Measurements from ENCODE around the gene KCNQ1.

KCNQ1 gene

DNA sequence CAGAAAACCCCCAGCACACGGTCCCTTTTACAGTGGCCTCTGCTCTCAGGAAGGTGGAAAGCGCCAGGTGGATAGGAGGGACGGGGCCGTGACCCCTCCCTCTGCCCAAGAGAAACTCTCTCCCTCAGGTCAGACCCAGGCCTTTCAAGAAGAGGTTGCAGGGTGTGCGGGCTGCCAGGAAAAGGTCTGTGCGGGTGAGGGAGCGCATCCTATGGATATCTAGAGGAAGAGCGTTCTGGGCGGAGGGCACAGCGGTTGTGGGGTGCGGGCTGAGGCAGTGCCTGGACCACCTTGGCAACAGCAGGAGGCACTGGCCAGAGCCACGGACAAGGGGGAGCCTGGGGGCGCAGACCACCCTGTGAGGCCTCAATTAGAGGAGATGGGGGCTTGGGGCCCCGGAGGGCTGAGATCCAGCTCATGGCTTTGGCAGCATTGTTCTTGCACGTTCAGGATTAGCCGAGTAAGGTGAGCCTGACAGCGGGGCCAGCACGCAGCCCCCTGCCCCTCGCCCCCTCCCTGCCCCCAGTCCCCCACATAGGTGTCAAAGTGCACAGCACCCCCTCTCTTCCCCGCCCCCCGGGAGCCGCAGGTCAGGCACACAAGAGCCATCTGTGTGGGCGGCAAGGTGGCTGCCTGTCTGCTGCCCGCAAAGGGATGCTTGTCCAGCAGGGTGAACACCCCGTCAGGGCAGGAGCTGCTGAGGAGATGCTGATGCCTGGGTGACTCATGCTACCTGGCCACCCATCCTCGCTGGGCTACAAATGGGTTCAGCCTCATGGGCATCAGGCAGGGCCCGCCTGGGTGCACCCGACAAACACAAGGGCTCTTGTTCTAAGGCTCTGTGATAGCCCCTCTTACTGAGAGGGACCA, 347.8 kb downstream of the KCNQ1 start:
- DNase-seq = no peak

DNA sequence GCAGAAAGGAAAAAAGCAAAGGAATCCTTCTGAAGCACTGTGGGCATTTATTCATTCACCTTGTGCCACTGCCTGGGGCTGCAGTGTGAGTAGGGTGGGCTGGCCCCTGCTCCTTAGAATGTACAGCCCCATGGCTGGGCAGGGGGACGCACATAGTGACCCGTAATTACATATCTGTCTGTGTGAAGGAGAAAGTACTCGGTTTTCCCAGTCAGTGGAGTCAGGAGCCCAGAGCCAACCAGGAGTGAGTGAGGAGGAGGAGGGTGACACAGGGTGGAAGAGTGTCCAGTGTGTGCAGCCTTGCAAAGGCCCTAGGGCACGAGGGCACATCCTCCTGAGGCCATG, 348.9 kb downstream of the KCNQ1 start:
- DNase-seq = no peak

DNA sequence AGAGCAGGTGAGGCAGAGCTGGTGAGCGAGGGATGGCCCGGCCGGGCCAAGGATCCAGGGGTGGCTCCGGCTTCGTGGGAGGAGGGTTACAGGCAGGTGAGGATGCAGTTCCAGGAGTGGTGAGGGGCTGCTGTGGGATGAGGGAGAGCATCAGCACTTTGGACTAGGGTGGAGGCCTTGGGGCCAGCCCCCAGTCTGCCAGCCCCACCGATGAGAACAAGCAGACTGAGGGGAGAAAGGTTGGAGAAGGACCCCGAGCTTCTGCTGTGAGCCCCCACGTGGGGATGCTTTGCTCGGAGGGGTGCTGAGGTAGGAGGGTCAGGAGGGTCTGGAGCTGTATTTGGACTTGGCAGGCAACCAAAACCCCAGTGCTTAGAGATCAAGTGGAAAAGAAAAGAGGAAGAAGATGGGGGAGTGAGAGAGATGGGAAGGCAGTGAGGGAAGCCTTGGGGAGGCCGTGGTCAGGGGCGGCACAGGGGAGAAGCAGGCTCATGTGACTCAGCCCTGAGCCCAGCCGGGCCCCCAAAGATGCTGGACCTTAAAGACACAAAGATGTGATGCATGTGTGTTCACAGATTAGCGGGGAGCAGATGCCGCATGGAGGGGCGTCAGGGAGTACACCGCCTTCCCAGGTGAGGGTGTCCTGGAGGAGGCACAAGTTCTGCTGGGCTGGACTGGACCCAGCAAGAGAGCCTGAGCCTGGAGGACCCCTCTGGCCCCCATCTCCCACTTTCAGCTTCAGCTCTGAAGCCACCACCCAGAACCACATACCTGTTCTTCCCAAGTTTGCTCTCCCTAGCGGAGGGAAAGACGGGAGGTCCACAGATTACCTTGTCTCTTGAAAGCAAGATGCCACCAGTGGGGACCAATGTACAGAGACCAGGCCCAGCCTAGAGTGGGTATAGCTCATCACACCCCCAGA, 349.5 kb downstream of the KCNQ1 start:
- no peak for DNase-seq

DNA sequence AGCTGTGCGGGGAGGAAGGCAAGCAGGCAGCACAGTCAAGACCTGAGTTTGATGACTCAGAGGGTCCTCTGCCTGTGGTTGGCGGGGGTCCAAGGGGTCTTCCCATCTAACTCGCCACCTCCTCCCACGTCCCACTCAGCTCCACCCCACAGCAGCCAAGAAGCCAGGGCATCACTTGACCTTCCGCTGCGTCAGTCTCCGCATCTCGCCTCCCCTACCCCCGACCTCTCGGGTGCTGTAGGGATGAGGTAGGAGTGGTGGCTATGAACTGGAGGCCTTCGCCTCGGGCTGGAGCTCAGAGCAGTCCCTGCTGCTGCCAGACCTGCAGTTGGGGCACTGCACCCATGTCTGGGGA, 350.1 kb downstream of the KCNQ1 start:
- no peak for DNase-seq

DNA sequence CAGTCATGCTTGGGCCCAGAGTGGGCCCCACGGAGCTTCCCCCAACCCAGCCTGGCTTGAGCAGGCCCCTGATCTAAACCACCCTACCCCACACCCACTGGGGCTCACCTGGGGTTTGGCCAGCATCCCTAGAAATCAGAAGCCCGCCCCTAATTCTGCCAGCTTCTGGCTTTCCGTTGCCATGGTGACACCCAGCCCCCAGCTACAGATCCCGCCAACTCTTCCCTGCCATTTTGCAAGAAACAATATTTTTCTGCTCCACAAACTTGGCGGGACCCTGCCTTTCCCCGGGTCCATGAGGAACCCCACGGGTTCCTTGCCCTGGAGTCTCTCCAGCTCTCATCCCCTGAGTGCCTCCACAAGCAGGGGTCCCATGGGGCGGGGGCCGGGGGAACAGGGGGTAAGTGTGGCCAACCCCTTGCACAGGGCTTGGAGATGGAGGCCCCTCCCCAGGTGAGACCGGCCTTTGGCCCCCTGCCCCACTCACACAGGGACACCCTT, 350.7 kb downstream of the KCNQ1 start:
- DNase-seq = no peak

DNA sequence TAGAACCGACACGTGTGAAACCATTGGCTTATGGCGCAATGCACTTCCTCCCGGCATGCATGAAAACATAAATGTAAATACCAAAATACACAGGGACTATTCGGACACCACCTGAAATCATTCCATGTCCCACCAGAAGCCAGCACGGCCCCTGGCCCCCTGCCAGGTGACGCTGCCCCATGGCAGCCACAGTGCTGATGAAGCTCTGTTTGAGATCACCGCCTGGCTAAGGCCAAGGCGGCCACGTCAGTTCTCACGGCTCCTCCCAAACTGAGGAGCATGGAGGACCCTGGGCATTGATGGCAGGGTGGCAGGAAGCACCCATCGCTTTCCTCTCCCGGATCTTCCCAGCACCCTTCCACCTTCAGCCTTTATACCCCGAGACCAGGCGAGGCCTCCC, 351.3 kb downstream of the KCNQ1 start:
- DNase-seq = no peak

DNA sequence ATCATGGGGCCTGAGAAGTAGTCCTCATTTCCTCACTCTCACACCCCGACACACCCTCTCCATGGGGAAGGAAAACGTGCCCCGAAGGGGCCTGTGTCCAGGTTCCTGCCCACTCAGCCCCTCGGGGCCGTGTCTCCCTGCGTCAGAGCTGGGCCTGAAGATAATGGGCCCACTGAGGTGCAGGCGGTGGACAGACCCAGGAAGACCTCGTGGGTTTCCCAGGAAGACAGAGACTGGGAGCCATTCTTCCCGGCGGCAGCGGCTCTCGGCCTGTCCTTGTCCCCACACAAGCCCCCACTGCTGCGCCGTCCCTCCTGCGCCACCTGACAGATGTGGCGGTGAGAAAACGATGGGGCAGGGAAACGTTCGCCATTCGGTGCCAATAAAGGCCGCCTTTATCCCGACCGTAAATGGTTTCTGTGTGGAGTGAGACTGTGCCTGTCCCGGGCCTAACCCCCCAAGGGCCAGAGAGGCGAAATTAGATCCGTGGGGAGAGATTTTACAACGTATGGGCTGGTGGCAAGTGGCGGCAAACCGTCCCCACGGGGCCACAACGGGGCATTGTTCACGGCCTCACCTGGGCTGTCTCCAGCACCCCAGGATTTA, 351.8 kb downstream of the KCNQ1 start:
- DNase-seq = no peak

DNA sequence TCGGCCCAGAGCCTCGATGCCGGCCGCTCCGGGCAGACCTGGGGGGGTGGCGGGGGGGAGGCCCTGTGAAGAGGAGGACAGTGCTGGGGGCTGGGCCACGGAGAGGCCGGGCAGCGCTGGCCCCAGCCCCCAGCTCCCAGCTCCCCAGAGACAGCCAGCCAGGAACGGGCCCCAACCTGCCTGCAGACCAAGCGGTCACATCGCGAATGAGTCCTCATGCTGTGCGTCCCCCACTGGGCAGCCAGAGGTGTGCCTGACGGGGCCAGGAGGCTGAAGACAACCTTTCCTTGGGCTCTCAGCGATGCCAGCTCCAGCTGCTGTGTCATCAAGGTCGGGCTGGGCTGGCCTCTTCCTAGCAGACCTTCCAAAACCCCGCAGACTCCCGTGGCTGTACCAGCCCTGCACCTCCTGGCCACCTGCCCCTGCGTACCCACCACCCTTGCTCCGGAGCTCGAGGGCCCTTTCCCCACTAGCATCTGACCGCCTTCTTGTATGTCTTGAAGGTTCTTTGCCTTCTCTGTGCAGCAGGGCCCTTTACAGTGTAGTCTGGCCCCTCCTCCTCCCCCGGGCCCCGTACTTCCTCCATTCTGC, 352.4 kb downstream of the KCNQ1 start:
- DNase-seq = no peak

DNA sequence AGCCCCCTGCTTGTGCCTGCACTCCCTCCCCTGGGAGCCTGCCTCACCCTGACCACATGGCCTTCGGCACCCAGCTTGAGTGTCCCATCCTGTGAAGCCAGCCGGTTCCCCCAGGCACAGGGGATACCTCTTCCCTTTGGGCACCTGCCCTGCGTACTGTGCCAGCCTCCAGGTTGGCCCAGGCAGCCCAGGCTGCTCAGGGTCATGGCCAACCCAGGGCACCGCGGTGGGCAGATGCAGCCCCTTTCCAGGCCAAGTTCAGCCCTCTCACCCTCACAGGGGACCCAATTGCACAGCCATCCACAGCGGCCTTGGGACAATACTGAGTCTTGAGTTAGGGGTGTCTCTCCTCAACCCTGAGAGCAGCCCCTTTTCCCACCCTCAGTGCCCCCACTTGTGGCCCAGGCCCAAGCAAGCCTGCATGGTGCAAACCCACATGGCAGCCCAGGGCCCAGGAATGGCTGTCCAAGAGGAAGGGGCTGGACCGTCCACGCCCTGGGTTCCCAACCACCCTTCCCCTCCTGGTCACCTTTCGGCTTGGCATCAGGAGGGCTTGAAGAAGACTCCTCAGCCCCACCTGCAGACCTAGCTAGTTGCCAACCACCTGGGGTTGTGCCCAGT, 353.0 kb downstream of the KCNQ1 start:
- no peak for DNase-seq

DNA sequence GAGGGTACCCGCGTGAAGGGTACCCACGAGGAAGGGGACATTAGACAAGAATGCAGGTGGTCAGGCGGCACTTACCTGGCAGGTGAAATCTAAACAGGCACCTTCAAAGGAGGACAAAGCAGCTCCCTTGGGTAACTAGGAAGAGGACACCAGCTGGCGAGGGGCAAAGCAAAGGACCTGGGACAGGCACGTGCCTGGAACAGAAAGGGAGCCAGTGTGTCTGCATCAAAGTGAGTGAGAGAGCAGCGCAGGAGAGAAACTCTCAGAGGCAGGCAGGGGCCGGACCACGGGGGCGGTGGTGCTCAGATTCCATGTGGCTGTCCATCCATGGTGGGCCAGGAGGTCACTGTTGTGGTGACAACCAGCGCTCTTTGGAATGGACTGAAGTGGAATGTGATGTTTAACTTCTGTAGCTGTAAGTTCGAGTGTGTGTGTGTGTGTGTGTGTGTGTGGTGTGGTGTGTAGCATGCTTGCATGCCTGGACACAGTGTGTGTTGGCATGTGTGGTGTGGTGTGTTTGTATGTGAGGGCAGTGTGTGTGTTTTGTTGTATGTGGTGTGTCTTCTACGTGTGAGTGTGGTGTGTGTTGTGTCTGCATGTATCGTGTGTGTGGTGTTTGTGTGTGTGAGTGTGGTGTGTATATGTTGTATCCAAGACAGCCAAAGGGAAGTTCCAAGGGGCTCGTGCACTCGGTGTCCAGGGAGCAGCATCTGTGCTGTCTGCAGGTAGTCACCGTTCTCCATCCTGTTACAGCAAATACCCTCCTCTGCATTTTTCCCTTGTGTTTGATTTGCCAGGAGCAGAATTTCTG, 354.3 kb downstream of the KCNQ1 start:
- DNase-seq = no peak

DNA sequence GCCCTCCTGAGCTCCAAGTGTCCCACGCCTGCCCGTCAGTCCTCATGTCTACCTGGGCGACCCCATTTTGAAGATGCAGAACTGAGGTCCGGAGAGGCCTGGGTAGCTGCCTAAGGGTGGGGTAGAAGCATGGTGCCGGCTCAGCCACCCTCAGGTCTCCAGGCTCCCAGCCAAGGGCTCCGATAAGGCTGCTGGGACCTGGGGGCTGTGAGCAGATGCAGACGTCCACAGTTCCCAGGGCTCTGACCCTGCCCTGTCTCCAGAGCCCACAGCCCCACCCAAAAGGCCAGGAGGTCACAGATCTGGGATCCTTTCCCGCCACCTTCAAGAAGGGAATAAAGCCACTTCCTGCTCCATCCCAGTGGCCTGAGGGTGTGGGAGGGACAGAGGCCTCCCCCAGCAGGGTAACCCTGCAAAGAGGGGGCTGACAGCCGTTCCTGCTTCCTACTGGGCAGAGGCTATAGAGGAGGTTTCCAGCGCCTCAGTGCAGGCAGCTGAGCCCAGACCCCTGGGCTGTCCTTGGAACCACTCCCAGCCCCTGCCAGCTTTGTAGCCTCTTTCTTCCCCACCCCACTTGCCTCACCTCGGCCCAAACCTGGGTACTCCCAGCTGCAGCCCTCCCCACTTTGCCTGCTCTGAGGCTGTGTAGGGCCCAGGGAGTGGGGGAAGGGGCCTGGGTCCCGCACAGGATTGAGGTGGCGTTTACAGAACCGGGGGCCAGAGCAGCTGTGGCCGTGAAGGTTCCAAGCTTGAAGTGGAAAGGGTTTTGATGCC, 355.3 kb downstream of the KCNQ1 start:
- DNase-seq = no peak

DNA sequence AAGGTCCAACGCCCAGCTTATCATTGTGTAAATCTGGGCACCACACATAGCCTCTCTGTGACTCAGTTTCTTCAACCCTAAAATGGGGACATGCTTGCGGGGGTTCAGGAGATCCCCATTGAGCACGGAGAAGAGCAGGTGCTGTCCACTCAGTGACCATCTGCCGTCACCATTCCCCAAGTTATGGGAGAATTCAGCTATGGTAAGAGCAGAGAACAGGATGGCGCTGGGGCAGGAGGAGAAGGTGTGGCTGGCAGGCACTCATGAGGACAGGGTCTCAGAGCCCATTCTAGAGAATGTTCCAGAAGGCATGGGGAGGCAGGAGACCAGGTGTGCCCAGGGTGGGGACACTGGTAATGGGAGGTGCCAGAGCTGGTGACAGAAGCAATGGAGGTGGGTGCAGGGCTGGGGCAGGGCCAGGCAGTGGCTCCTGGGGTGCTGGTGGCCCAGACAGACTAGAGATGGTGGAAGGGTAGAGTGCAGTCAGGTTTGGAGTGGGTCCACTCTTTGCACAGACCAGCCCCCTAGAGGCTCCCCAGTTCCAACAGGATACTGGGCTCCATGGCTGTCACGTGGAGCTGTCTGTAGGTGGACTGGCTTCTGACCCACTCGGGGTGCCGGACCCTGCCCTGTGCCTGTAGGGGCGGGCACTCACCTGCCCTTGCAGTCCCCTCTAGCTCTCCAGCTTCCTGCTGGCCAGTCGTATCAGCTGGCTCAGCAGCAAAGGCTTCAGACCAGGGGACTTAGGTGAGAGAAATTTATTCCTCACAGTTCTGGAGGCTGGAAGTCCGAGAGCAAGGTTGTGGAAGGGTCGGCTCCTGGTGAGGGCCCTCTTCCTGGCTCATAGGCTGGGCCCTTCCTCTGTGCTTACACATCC, 356.1 kb downstream of the KCNQ1 start:
- no peak for DNase-seq

DNA sequence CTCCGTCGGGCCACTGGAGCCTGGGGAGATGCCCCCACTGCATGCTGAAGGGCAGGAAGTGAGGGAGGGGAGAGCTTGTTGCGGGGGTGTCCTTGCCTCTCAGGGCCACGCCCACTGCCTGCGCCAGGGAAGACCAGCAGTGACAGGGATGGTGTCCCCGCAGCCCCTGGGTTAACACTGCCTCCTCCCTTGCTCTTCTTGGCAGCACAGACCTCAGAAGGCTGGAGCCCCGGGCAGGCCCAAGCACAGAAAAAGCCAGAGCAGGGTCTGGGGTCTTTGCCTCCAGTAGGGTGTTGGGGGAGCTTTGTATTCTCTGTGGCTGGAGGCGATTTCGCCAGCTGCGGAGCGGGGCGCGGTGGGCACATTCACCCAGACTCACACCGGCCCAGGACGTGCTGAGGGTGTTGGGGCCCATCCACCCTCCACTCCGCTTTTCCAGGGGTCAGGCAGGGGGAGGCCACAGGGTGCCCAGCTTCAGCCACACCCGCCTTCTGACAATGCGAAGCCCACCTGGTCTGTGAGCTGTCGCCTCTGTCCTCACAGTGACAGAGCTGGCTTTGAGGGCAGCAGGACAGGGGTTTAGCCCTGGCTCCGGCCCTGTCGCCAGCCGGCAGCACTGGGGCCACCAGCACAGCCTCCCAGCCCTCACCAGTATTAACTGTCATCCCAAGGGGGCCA, 357.0 kb downstream of the KCNQ1 start:
- DNase-seq = no peak

DNA sequence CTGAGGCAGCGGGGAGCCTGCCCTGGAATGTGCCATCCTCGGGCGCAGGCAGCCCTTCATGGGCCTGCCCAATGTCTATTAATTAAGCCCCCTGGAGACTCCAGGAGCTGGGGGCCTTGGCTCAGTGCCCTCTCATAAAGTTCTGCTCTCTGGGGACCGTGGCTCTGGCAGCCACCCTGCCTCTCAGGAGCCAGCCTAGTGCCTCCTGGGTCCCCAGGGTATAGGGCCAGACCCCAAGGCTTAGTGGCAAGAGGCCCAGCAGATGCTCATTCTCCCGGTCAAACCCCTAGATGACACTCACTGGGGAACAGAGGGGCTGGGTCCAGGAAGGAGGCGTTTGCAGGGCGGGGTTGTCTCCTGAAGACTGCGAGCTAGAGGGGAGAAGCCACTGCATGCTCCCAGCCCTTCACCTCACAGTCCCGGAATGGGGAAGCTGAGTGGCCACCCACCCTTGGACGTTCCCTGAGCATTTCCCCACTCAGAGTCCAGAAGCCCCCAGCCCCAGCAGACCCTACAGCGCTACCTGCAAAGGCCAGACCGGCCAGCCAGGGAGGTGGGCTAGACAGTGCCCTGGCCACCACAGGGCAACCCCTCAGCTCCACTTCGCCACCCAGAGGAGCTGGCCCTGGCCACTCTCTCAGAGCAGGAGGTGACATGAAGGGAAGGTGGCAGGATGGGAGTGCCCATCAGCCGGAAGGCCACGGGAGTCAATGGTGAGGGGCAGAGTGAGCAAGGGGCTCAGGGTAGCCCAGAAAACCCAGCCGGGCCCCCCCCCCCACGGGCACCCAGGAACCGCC, 357.8 kb downstream of the KCNQ1 start:
- no peak for DNase-seq

DNA sequence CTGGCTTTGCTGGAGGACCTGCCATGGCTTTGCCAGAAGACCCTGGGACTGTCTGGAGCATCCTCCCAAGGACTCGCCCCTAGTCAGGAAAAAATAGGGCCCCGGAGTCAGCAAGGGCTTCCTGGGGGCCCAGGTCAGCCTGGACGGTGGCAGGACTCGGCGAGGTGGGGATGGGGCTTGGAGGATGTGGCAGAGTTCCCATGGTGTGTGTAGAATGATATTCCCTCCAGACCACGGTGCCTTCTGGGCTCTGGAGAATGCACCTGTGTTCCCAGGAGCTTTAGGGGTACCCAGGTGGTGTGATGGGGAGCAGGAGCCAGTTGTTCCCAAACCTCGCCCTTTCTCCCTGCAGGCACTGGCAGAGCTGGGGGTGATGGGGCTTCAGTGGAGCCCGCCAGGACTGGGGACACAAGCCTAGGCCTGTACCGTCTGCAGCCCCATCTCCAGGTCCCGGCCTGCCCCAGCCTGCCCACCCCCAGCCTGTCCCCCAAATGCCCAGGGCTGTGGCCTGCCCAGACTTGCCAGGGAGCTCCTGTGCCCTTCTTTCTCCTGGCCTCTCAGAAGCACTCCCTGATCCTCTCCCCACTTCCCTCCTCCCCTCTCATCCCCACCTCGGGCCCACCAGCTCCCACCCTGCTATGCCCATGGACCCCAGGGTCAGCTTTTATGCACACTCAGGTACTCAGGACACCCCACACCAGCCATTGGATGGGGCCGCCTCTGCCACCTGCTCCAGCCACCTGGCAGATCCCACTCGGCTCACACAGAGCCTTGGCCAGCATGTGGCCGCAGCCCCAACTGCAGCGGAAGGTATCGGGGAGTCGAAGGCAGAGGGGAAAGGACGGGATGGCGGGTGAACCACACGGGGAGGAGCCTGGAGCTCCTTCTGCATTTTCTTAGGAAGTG, 358.6 kb downstream of the KCNQ1 start:
- no peak for DNase-seq

DNA sequence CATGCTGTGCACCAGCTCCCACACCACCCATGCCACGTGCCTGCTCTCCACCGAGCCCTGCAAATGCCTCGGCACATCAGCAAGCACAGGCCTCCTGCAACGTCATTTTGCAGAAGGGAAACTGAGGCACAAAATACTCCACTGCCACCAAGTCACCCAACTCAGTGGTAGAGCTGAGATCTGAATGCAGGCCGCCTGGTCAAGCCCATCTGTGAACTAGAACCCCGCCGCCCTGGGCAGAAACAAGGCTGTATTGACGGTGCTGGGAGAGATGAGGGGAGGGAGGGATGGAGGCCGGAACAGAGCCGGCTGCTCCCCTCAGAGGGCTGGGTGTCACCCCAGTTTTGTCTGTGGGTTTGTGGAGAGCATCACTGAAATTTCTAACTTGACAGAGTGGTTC, 359.4 kb downstream of the KCNQ1 start:
- no peak for DNase-seq

DNA sequence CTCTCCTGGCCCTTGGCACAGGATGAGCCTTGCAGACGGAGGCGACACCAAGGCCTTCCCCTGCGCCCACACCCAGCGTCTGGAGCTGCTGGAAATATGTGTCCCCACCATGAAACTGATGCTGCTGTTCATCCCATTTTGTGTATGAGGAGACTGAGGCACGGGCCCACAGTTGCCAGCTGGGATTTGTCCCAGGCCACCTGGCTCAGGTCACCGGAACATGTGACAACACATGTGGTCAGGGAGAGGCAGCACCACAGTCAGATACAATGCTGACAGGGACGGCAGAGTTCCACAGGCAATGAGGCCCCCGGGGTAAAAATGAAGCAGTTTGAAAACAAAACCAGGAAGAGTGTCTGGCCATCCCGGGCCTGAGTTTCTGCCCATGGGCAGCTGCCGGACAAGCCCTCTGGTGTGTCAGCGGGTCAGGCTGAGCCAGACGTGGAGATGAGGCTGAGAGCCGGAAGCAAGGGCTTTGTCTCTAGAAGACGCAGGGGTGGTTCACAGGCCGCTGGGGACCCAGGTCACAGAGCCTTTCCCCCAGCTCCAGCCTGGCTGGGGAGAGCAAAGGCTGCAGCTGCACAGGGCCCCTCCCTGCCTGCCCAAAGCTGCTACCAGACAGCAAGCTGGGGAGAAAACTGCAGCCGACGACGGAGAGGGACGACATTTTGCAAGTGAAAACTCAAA, 360.0 kb downstream of the KCNQ1 start:
- no peak for DNase-seq

Measured in GOT3 (cell line).